WI38 (cell line): ENCODE results near the gene ANKRD22.
"Not testable (repeated sequence)": the region's sequence is repeated elsewhere in the genome, so short reads cannot be mapped to it uniquely, and the experiment has no call there.

ENCODE experiments used
- H3K4me3 ChIP-seq: 2 replicates; pipeline ENCODE4 v1.5.1; 2011; ENCODE audit warnings: low read depth, mild to moderate bottlenecking, control low read depth, low read length
- CTCF ChIP-seq: IDR thresholded peaks from 2 replicates; pipeline ENCODE4 v1.5.1; 2012; ENCODE audit warnings: low read depth, mild to moderate bottlenecking, control low read depth, low read length

ANKRD22 gene

GRCh38 chr10:88843171-88843570 lies 8.5 kb downstream of the ANKRD22 start:
- no peak for TF ChIP-seq CTCF

DNA sequence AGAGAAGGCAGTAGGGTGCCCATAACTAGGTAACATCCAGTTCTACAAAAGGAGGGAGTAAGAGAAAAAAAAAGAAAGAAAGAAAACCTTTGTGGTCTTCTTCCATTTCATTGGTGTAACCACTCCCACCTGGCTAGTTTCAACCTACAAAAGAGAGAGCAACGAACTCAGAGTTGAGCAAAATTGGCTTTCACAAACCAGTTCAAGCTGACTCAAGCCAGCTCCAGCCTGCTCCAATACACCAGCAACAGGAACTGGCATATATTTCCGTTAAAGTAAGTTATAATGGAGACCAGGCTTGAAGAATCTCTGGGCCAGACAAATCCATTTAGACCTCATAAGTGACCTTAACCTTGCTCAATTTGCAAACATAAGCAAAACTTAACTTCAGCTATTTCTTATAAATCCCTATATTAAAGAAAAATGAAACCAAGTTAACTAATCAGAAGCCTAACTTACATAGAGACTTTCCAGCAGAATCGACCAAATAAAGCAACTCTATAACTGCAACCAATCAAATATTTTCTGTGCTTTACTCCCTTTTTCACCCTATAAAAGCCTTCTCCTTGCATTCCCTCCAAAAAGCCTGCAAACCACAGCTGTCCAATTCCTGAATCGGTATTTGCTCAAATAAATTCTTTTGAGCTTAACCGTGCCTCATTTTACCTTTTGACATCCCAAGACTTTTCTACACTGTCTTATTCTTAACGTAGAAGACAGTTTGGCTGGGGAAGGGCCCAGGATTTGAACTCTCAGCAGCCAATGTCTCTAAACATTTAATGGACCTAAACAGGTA lies 10.1 kb downstream of the ANKRD22 start:
- no peak overlapping the region for H3K4me3 ChIP-seq
- no peak for TF ChIP-seq CTCF

More at GRCh38 chr10:88843171-88843570, 8.5 kb downstream of the ANKRD22 start:
- no peak overlapping the region for H3K4me3 ChIP-seq

DNA sequence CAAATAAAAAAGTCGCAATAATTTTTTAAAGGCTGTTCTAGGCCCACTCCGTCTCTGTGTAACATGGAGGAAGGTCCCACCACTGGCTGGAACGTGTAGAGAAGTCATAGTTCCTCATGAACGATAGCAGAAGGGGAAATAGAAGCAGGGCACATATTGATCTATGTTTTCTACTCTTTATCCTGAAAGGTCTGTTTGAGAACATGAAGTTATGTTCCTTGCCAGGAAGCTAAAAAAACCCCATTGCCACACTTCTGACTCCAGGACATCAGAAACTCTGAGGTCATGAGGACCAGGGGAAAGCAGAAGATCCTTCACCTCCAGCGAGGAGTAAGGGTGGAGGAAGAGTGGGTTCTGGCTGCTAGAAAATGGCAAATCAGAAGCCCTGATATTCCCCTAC lies 10.8 kb downstream of the ANKRD22 start:
- no peak for TF ChIP-seq CTCF

DNA sequence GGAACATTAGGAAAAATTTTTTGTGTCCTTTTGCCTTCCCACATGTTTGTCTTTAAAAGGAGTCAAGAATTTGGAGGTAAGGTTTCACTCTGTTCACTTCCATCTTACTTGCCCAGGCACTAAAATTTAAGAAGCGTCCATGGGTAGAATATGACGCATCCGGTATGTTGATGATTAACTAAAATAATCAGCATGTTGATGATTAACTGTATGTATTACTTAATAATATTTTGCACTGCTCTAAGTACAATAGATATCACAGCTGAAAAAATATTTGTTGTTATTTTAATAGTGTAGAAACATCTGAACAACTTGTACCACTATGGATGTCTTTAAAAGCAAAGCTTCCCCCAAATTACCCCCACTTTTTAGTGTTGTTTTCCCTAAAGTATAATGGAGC lies 11.5 kb downstream of the ANKRD22 start:
- H3K4me3 ChIP-seq: no peak overlapping the region
- TF ChIP-seq CTCF: no peak

More for the DNA sequence above, 10.8 kb downstream of the ANKRD22 start:
- H3K4me3 ChIP-seq: no peak overlapping the region

- TF ChIP-seq CTCF: no peak
Measured at GRCh38 chr10:88838766-88839350, 12.8 kb downstream of the ANKRD22 start.

DNA sequence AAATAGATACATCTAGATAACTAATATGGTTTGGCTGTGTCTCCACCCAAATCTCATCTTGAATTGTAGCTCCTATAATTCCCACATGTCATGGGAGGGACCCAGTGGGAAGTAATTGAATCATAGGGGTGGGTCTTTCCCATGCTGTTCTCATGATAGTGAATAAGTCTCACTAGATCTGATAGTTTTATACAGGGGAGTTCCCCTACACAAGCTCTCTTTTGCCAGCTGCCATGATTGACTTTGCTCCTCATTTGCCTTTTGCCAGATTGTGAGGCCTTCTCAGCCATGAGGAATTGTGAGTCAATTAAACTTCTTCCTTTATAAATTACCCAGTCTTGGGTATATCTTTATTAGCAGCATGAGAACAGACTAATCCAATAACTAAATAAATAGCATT lies 14.0 kb downstream of the ANKRD22 start:
- H3K4me3 ChIP-seq: not testable (repeated sequence)

More at GRCh38 chr10:88838766-88839350, 12.8 kb downstream of the ANKRD22 start:
- no peak overlapping the region for H3K4me3 ChIP-seq

GRCh38 chr10:88835910-88836221 lies 15.8 kb downstream of the ANKRD22 start:
- H3K4me3 ChIP-seq: no peak overlapping the region
- no peak for TF ChIP-seq CTCF
